SH-SY5Y (cell line): ENCODE results near the gene DUOXA1.

Experiments used
- GATA2 ChIP-seq: IDR thresholded peaks from 2 replicates; pipeline ENCODE4 v1.6.1; 2011; ENCODE audit warnings: mild to moderate bottlenecking, low read depth, low read length
- GATA3 ChIP-seq: IDR thresholded peaks from 2 replicates; pipeline ENCODE4 v1.6.1; 2011; ENCODE audit warnings: low read depth, mild to moderate bottlenecking, low read length, moderate library complexity

DUOXA1 gene

GRCh38 chr15:45116006-45116481 is 13.6 kb downstream of the DUOXA1 start:
- TF ChIP-seq GATA3 (no peak), GATA2 (no peak)

- TF ChIP-seq GATA3 (no peak), GATA2 (no peak)
These were observed 14.3 kb downstream of the DUOXA1 start for GRCh38 chr15:45115312-45115820.

- TF ChIP-seq GATA3 = no peak
- TF ChIP-seq GATA2 = no peak
These were observed 15.0 kb downstream of the DUOXA1 start for GRCh38 chr15:45114751-45115085.

- TF ChIP-seq GATA3 (no peak), GATA2 (no peak)
These were observed 15.5 kb downstream of the DUOXA1 start, which contains the start of the genes DUOX2 and DUOXA2 for GRCh38 chr15:45114076-45114750. DUOX2 (minus strand) TSS chr15:45114172; CDS start chr15:45113411, 761 bp downstream. DUOXA2 (plus strand) TSS chr15:45114326; CDS start chr15:45114606, 280 bp downstream.

- TF ChIP-seq GATA3 (no peak), GATA2 (no peak)
These were observed 16.2 kb downstream of the DUOXA1 start for GRCh38 chr15:45113380-45113990.

- TF ChIP-seq GATA2 = no peak
- no peak for TF ChIP-seq GATA3
These were observed 16.9 kb downstream of the DUOXA1 start for GRCh38 chr15:45112591-45113379.

- no peak for TF ChIP-seq GATA3
- no peak for TF ChIP-seq GATA2
These were observed 17.5 kb downstream of the DUOXA1 start for GRCh38 chr15:45112143-45112590.

GRCh38 chr15:45111390-45112142 is 18.1 kb downstream of the DUOXA1 start:
- TF ChIP-seq GATA3 (no peak), GATA2 (no peak)

GRCh38 chr15:45110256-45110820 is 19.3 kb downstream of the DUOXA1 start:
- no peak for TF ChIP-seq GATA3
- TF ChIP-seq GATA2 = no peak

GRCh38 chr15:45107941-45108630 is 21.6 kb downstream of the DUOXA1 start:
- no peak for TF ChIP-seq GATA2
- TF ChIP-seq GATA3 = no peak

- TF ChIP-seq GATA3 = no peak
- TF ChIP-seq GATA2 = no peak
These were observed 23.5 kb downstream of the DUOXA1 start for GRCh38 chr15:45106002-45106790.

- no peak for TF ChIP-seq GATA3
- no peak for TF ChIP-seq GATA2
These were observed 24.1 kb downstream of the DUOXA1 start for GRCh38 chr15:45105586-45105985.
